Measurements from ENCODE around the gene TBX2. TPM values are rescaled to one million over a fixed set of nuclear protein-coding genes. Genes with fewer than 3 reads are reported as not detected.

TBX2 gene
- total RNA-seq, 2 experiments from 2014 or later = 0.06 TPM; not detected in 1

DNA sequence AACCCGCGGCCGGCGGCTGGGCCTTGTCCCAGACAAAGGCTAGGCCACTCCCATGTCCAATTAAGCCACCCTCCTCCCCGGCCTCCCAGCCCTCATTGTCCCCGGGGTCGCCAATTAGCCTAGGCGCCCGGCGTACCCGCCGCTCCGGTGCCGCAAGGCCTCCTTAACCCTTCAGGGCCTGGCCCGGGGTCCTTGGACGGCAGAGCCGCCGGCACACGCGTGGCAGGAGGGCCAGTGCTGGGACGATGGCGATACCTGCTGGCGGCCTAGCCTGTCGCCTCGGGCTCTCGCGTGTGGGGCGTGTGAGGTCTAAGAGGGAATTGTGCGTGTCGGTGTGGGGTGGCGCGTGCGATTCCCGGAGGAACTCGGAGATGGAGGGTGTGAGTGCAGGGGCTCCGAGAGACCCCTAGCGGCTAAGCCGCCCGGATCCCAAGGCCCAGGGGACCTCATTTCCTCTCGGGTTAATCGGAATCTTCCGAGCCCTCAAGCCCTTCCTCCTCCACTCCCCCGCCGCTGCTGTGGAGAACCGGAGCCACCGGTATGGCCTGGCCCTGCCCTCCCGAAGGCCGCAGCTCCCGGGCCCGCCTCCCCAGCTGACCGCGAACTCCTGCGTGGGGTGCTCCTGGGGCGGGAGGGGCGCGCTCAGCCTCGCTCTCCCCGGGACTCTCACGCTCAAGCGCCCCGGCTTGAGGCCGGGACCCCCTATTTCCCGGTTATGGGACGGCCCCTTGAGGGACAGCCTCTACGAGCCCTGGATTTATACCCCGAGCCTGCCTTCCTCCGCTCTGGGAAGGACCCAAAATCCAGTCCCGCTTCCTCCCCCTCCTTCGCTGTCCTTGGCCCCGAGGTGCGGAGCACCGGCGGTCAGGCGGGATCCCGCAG, 11.9 kb downstream of the TBX2 start:
- POLR2A ChIA-PET = interaction anchor here (1.0 to 1.6 kb wide), 2 partner anchors 8 to 654 kb away, joined by 4 read pairs; no protein-coding TSS in a partner anchor
- ATAC-seq (ENCODE audit: poor library complexity) (no peak), DNase-seq (peak in 5 of 14 experiments; percentile 20 to 57 (median 41))
- Mint-ChIP-seq H3K4me1 (ENCODE audit: low read depth) (peaks cover 26% of the 10 kb centered on the region), H3K27me3 (peaks cover 51% of the 10 kb centered on the region), H3K27ac (no peak overlapping the region), H3K36me3 (ENCODE audit: low read depth) (no peaks in the 10 kb centered on the region), H3K9me3 (no peaks in the 10 kb centered on the region), H3K4me3 (peak overlapping the region; percentile 69)
- peaks cover 59% of the 10 kb centered on the region for H3K4me1 ChIP-seq (ENCODE audit: insufficient read depth, low read length)
- H3K36me3 ChIP-seq (ENCODE audit: insufficient read depth, low read length) = no peaks in the 10 kb centered on the region
- CTCF ChIA-PET = interaction anchor here (0.7 to 1.8 kb wide), 7 partner anchors 8 to 654 kb away, joined by 3 to 11 read pairs (median 4); partner anchors contain the start of gene BRIP1
- peaks cover 0 to 32% of the 10 kb centered on the region in 2 experiments for H3K9me3 ChIP-seq (ENCODE audit: control insufficient read depth in 1 of 2, insufficient read depth in 1 of 2, low read length in 2 of 2)
- intact Hi-C loops (cut with DNase I, micrococcal nuclease) = loop anchor here (1.0 to 10.0 kb wide), 8 partner anchors 139 to 689 kb away; partner anchors contain the start of genes INTS2 (in 1 of the 2) and MED13 (in 1 of the 2)
- H3K27me3 ChIP-seq (ENCODE audit: control insufficient read depth in 1 of 2, insufficient read depth in 2 of 2, low read length in 2 of 2) = peaks cover 42 to 44% of the 10 kb centered on the region in 2 experiments
- TF ChIP-seq, protein P1, sequence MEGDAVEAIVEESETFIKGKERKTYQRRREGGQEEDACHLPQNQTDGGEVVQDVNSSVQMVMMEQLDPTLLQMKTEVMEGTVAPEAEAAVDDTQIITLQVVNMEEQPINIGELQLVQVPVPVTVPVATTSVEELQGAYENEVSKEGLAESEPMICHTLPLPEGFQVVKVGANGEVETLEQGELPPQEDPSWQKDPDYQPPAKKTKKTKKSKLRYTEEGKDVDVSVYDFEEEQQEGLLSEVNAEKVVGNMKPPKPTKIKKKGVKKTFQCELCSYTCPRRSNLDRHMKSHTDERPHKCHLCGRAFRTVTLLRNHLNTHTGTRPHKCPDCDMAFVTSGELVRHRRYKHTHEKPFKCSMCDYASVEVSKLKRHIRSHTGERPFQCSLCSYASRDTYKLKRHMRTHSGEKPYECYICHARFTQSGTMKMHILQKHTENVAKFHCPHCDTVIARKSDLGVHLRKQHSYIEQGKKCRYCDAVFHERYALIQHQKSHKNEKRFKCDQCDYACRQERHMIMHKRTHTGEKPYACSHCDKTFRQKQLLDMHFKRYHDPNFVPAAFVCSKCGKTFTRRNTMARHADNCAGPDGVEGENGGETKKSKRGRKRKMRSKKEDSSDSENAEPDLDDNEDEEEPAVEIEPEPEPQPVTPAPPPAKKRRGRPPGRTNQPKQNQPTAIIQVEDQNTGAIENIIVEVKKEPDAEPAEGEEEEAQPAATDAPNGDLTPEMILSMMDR (IDR thresholded peaks at IDR 0.05) = peak; percentile 5
- no peak overlapping the region for H3K27ac ChIP-seq (ENCODE audit: low read depth in 1 of 2, low read length in 2 of 2)
- peak overlapping the region; percentile 66 for H3K4me3 ChIP-seq (ENCODE audit: low read length)

DNA sequence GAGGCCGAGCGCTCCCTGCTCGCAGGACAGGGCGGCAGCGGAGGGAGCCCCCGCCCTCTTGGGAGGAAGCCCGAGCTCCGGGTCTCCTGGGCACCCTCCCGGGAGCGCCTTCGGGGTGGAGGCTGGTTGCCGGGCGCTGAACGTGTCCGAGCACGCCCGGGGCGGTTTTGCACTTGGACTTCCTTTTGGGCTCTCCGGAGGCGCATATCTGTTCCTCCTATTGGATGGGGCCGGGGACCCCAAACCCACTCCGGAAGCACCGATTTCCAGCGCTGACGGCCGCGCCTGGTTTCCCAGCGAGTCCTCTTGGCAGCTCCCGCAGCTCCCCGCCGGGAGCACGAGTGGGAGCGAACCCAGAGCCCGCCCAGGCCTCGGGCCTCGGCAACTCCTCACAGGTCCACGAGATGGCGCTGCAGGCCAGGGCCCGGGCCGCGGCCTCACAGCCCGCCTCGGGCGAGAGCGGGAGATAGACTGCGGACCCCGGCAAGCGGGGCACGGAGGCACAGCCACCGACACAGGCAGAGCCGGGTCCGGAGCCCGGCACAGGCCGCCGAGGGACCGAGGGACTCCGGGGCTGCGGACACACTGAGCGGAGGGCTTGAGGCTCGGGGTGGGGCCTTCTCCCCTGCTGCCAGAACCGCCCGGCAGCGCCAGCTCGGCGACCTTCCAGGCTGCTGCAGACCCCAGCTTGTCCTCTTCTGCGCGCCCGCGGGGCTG, 12.7 kb downstream of the TBX2 start:
- CTCF ChIA-PET = interaction anchor here (0.7 to 1.8 kb wide), 7 partner anchors 9 to 653 kb away, joined by 3 to 11 read pairs (median 4); partner anchors contain the start of gene BRIP1
- TF ChIP-seq, protein P1 (IDR thresholded peaks at IDR 0.05) = peak; percentile 98
- no peaks in the 10 kb centered on the region for H3K36me3 ChIP-seq (ENCODE audit: insufficient read depth, low read length)
- peaks cover 0 to 37% of the 10 kb centered on the region in 2 experiments for H3K9me3 ChIP-seq (ENCODE audit: control insufficient read depth in 1 of 2, insufficient read depth in 1 of 2, low read length in 2 of 2)
- Mint-ChIP-seq H3K36me3 (ENCODE audit: low read depth) (no peaks in the 10 kb centered on the region), H3K27me3 (peaks cover 50% of the 10 kb centered on the region), H3K4me1 (ENCODE audit: low read depth) (peaks cover 25% of the 10 kb centered on the region), H3K4me3 (peak overlapping the region; percentile 58), H3K9me3 (no peaks in the 10 kb centered on the region), H3K27ac (no peak overlapping the region)
- H3K27ac ChIP-seq (ENCODE audit: low read depth in 1 of 2, low read length in 2 of 2) = no peak overlapping the region
- peaks cover 36 to 39% of the 10 kb centered on the region in 2 experiments for H3K27me3 ChIP-seq (ENCODE audit: control insufficient read depth in 1 of 2, insufficient read depth in 2 of 2, low read length in 2 of 2)
- ATAC-seq (ENCODE audit: poor library complexity) = peak; percentile 81
- H3K4me1 ChIP-seq (ENCODE audit: insufficient read depth, low read length) = peaks cover 67% of the 10 kb centered on the region
- POLR2A ChIA-PET = interaction anchor here (1.0 to 1.6 kb wide), 2 partner anchors 9 to 654 kb away, joined by 4 read pairs; no protein-coding TSS in a partner anchor
- intact Hi-C loops (cut with DNase I, micrococcal nuclease) = loop anchor here (1.0 to 10.0 kb wide), 8 partner anchors 138 to 690 kb away; partner anchors contain the start of genes INTS2 (in 1 of the 2) and MED13 (in 1 of the 2)
- DNase-seq = peak; percentile 43 to 89 (median 74)
- H3K4me3 ChIP-seq (ENCODE audit: low read length) = peak overlapping the region; percentile 66

Data from CD4-positive, alpha-beta T cell (primary cell).